DOHH2 (cell line): Measurements from ENCODE around the gene RBCK1.

Experiments
- EZH2phosphoT487 ChIP-seq: fragments of 200-600 bp; sonication (generic); IDR thresholded peaks from 2 replicates; pipeline ENCODE4 v1.6.1; 2017; ENCODE audit warnings: borderline replicate concordance, mild to moderate bottlenecking, antibody characterized with exemption, low read length, moderate library complexity, mixed read lengths
- TF ChIP-seq, protein P1 (sequence below): fragments of 200-600 bp; sonication (generic); IDR thresholded peaks from one replicate; pipeline ENCODE4 v1.5.1; 2014; ENCODE audit warnings: antibody characterized with exemption, mild to moderate bottlenecking, low read depth, low read length; ENCODE audit not compliant: poor library complexity, severe bottlenecking

DNA sequence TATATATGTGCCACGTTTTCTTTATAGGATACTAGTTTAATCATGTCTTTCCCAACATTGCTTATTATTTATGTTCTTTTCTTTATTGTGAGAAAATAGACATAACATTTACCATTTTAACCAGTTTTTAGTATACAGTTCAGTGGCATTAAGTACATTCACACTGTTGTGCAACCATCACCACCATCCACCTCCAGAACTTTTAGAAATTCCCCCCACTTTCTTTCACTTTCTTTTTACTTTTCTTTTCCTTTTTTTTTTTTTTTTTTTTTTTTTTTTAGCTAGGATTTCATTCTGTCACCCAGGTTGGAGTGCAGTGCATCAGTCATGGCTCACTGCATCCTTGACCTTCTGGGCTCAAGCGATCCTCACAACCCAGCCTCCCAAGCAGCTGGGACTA, 18.5 kb downstream of the RBCK1 start:
- no peak for TF ChIP-seq EZH2phosphoT487
- TF ChIP-seq, protein P1, sequence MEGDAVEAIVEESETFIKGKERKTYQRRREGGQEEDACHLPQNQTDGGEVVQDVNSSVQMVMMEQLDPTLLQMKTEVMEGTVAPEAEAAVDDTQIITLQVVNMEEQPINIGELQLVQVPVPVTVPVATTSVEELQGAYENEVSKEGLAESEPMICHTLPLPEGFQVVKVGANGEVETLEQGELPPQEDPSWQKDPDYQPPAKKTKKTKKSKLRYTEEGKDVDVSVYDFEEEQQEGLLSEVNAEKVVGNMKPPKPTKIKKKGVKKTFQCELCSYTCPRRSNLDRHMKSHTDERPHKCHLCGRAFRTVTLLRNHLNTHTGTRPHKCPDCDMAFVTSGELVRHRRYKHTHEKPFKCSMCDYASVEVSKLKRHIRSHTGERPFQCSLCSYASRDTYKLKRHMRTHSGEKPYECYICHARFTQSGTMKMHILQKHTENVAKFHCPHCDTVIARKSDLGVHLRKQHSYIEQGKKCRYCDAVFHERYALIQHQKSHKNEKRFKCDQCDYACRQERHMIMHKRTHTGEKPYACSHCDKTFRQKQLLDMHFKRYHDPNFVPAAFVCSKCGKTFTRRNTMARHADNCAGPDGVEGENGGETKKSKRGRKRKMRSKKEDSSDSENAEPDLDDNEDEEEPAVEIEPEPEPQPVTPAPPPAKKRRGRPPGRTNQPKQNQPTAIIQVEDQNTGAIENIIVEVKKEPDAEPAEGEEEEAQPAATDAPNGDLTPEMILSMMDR, result no peak
